ENCODE data around the gene CD38. TPM values are rescaled to one million over a fixed set of nuclear protein-coding genes. Genes with fewer than 3 reads are reported as not detected.

CD38 gene
- total RNA-seq, 1 donor from 2014 or later = 0.15 TPM

DNA sequence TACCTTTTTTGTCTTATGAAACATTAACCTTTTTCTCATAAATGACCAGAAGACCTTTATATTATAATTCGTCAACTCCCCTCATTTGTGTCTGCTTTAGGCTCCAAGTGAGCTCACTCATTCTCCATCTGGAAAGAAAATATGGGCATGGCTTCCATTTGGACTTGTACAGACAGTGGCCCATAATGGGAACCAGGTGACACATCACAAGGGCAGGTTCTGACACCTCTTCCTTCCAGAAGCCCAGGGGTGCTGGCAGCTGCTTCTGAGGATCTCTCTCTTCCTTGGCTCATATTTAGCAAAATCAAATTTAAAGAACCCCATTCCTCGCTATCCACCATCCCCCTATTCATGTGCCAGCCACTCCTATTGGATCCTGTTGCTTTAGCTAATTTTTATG is 69.6 kb downstream of the CD38 start:
- Mint-ChIP-seq H3K27ac (ENCODE audit: unreplicated experiment) (no peak overlapping the region), H3K27me3 (ENCODE audit: unreplicated experiment) (peaks cover 5% of the 10 kb centered on the region), H3K4me3 (ENCODE audit: unreplicated experiment) (no peak overlapping the region), H3K36me3 (ENCODE audit: low read depth, unreplicated experiment) (no peaks in the 10 kb centered on the region), H3K4me1 (ENCODE audit: unreplicated experiment) (no peaks in the 10 kb centered on the region), H3K9me3 (ENCODE audit: unreplicated experiment) (no peaks in the 10 kb centered on the region)
- TF ChIP-seq, protein P1, sequence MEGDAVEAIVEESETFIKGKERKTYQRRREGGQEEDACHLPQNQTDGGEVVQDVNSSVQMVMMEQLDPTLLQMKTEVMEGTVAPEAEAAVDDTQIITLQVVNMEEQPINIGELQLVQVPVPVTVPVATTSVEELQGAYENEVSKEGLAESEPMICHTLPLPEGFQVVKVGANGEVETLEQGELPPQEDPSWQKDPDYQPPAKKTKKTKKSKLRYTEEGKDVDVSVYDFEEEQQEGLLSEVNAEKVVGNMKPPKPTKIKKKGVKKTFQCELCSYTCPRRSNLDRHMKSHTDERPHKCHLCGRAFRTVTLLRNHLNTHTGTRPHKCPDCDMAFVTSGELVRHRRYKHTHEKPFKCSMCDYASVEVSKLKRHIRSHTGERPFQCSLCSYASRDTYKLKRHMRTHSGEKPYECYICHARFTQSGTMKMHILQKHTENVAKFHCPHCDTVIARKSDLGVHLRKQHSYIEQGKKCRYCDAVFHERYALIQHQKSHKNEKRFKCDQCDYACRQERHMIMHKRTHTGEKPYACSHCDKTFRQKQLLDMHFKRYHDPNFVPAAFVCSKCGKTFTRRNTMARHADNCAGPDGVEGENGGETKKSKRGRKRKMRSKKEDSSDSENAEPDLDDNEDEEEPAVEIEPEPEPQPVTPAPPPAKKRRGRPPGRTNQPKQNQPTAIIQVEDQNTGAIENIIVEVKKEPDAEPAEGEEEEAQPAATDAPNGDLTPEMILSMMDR (IDR thresholded peaks at IDR 0.05; ENCODE audit: unreplicated experiment) = no peak
- no peak for DNase-seq (ENCODE audit: low spot score)

DNA sequence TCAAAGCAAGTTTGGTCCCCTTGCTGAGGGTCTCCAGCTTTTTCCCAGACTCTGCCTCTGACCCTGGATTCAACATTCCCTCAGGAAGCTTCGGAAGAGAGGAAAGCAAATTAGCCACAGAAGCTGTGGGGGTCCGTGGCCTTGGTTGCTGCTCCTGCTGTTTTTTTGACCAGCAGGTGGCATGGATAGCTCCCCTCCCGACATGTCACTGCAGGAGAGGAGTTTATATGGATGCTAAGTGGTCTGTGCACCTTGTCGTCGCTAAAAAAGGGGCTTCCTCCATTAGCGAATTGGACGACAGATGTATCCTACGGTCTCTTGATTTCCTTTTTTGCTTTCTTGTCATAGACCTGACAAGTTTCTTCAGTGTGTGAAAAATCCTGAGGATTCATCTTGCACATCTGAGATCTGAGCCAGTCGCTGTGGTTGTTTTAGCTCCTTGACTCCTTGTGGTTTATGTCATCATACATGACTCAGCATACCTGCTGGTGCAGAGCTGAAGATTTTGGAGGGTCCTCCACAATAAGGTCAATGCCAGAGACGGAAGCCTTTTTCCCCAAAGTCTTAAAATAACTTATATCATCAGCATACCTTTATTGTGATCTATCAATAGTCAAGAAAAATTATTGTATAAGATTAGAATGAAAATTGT is 70.2 kb downstream of the CD38 start:
- Mint-ChIP-seq H3K36me3 (ENCODE audit: low read depth, unreplicated experiment) (no peaks in the 10 kb centered on the region), H3K4me1 (ENCODE audit: unreplicated experiment) (no peaks in the 10 kb centered on the region), H3K27me3 (ENCODE audit: unreplicated experiment) (peaks cover 5% of the 10 kb centered on the region), H3K27ac (ENCODE audit: unreplicated experiment) (no peak overlapping the region), H3K9me3 (ENCODE audit: unreplicated experiment) (no peaks in the 10 kb centered on the region), H3K4me3 (ENCODE audit: unreplicated experiment) (no peak overlapping the region)
- DNase-seq (ENCODE audit: low spot score) = no peak
- TF ChIP-seq, protein P1 (IDR thresholded peaks at IDR 0.05; ENCODE audit: unreplicated experiment) = no peak

DNA sequence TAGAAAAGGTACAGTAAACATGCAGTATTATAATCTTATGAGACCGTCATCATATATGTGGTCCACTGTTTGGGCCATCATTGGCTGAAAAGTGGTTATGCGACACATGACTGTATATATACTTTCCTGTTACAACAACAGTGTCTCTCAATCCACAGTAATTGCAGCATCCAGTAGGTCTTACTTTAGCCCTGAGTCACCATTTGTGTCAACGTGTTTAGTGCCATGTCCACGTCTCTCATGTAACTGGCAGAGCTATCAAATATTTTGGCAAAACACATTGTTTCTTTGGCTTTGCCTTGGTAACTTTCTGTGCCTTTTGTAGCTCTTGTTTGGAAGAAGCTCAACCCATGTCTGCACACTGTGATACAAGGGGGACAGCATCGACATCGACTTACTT is 73.8 kb downstream of the CD38 start:
- Mint-ChIP-seq H3K27me3 (ENCODE audit: unreplicated experiment) (peaks cover 5% of the 10 kb centered on the region), H3K9me3 (ENCODE audit: unreplicated experiment) (no peaks in the 10 kb centered on the region), H3K4me3 (ENCODE audit: unreplicated experiment) (no peak overlapping the region), H3K4me1 (ENCODE audit: unreplicated experiment) (no peaks in the 10 kb centered on the region), H3K27ac (ENCODE audit: unreplicated experiment) (no peak overlapping the region), H3K36me3 (ENCODE audit: low read depth, unreplicated experiment) (no peaks in the 10 kb centered on the region)
- DNase-seq (ENCODE audit: low spot score) = no peak
- TF ChIP-seq, protein P1 (IDR thresholded peaks at IDR 0.05; ENCODE audit: unreplicated experiment) = no peak

DNA sequence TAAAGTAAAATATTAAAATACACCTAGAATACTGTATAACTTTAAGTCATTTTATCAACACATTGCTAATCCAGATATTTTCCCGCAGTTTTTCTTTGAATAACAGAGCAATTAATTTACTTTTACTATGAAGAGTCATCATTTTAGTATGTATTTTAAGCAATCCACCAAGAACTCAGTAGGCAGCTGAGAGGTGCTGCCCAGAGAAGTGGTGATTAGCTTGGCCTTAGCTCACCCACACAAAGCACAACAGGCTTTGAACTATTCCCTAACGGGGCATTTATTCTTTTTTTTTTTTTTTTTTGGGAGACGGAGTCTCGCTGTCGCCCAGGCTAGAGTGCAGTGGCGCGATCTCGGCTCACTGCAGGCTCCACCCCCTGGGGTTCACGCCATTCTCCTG is 74.4 kb downstream of the CD38 start:
- no peak overlapping the region for H3K27ac Mint-ChIP-seq (ENCODE audit: unreplicated experiment)
- TF ChIP-seq, protein P1 (IDR thresholded peaks at IDR 0.05; ENCODE audit: unreplicated experiment) = no peak
- no peaks in the 10 kb centered on the region for H3K9me3 Mint-ChIP-seq (ENCODE audit: unreplicated experiment)
- peaks cover 5% of the 10 kb centered on the region for H3K27me3 Mint-ChIP-seq (ENCODE audit: unreplicated experiment)
- no peak overlapping the region for H3K4me3 Mint-ChIP-seq (ENCODE audit: unreplicated experiment)
- no peaks in the 10 kb centered on the region for H3K36me3 Mint-ChIP-seq (ENCODE audit: low read depth, unreplicated experiment)
- H3K4me1 Mint-ChIP-seq (ENCODE audit: unreplicated experiment) = no peaks in the 10 kb centered on the region
- DNase-seq (ENCODE audit: low spot score) = no peak

DNA sequence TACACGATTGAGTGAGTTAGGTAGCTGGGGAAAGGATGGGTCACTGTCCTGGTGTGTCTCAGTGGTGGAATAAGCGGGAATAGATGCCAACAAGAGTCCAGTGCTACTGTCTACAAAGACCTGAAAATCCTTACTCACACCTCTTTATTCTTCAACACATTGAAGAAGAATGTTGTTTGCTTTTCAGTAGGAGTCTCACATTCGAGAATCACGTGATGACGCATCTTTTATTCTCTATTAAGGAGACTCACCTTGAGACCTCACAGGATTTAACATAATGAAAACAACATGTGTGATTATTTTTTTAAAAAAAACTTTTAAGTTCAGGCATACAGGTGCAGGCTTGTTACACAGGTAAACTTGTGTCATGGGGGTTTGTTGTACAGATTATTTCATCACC is 75.2 kb downstream of the CD38 start:
- TF ChIP-seq, protein P1 (IDR thresholded peaks at IDR 0.05; ENCODE audit: unreplicated experiment) = no peak
- no peaks in the 10 kb centered on the region for H3K9me3 Mint-ChIP-seq (ENCODE audit: unreplicated experiment)

More for the DNA sequence above, 75.2 kb downstream of the CD38 start:
- no peaks in the 10 kb centered on the region for H3K36me3 Mint-ChIP-seq (ENCODE audit: low read depth, unreplicated experiment)
- H3K27me3 Mint-ChIP-seq (ENCODE audit: unreplicated experiment) = peaks cover 5% of the 10 kb centered on the region
- H3K4me3 Mint-ChIP-seq (ENCODE audit: unreplicated experiment) = no peak overlapping the region
- DNase-seq (ENCODE audit: low spot score) = no peak
- H3K4me1 Mint-ChIP-seq (ENCODE audit: unreplicated experiment) = no peaks in the 10 kb centered on the region
- no peak overlapping the region for H3K27ac Mint-ChIP-seq (ENCODE audit: unreplicated experiment)

Data from endothelial cell (in vitro differentiated cells).